Adrenal gland (tissue), 12 donors: ENCODE data around the gene SUPT7L. TPM values are rescaled to one million over a fixed set of nuclear protein-coding genes. Genes with fewer than 3 reads are reported as not detected.

Source experiments
- DNase-seq, 7 donors: peaks; one replicate each; pipeline ENCODE4 v3.0.0-alpha.2; 2019 to 2020
- H3K27ac ChIP-seq, 5 donors: fragments of 200-600 bp; sonication (generic) in 4 of 5; 1 replicate in 3 of 5; 2 replicates in 2 of 5; pipeline versions ENCODE4 v1.5.1 to v1.8.0; 2016 to 2020; ENCODE audit warnings: mild to moderate bottlenecking in 1 of 5
- H3K27me3 ChIP-seq: fragments of 200-600 bp; 2 replicates; pipeline ENCODE4 v1.8.0; 2021
- H3K36me3 ChIP-seq, 2 donors: fragments of 200-600 bp; replicated peaks in 1 of 2; 1 replicate in 1 of 2; 2 replicates in 1 of 2; pipeline versions ENCODE4 v1.5.1 to v1.8.0; 2018 to 2022
- H3K4me1 ChIP-seq, 2 donors: fragments of 200-600 bp; replicated peaks in 1 of 2; 1 replicate in 1 of 2; 2 replicates in 1 of 2; pipeline versions ENCODE4 v1.5.1 to v1.8.0; 2018 to 2021
- H3K4me3 ChIP-seq, 4 donors: fragments of 200-600 bp; sonication (generic) in 3 of 4; one replicate each; pipeline ENCODE4 v1.5.1; 2016 to 2018
- H3K9me3 ChIP-seq, 3 donors: fragments of 200-600 bp; sonication (generic) in 1 of 3; replicated peaks in 1 of 3; 1 replicate in 2 of 3; 2 replicates in 1 of 3; pipeline versions ENCODE4 v1.5.1 to v1.8.0; 2016 to 2021
- CTCF ChIP-seq, 6 experiments: fragments of 450-650 bp in 4 of 6; fragments of 200-600 bp in 2 of 6; sonication (generic) in 1 of 6; IDR thresholded peaks; 1 replicate in 5 of 6; 2 replicates in 1 of 6; pipeline versions ENCODE4 v1.5.1 to v1.8.0; 2016 to 2021; ENCODE audit warnings: antibody characterized with exemption in 6 of 6, mild to moderate bottlenecking in 2 of 6, moderate library complexity in 1 of 6
- POLR2A ChIP-seq, 2 donors: fragments of 450-650 bp; IDR thresholded peaks; one replicate each; pipeline ENCODE4 v1.6.1; 2017; ENCODE audit warnings: antibody characterized with exemption in 2 of 2, mild to moderate bottlenecking in 2 of 2, moderate library complexity in 1 of 2
- WGBS, 4 donors: extraction: QIAGEN DNeasy Blood & Tissue Kit in 2 of 4; methylation state at CpG; one replicate each; pipeline versions ENCODE4 v1.1.5 to v1.1.7; 2013 to 2017; 5-methylcytosine and 5-hydroxymethylcytosine counted together
- intact Hi-C, 2 donors: fragments of 100-400 bp; cut with DNase I; formaldehyde crosslinking; loops; one replicate each; pipeline versions ENCODE4 v1.14.1 to v1.15.0; 2022 to 2023
- polyA plus RNA-seq, 3 donors: library from polyadenylated mRNA; stranded (reverse); fragments of 200-250 nt in 2 of 3; fragments of 350-450 nt in 1 of 3; fragmentation: Illumina TruSeq in 1 of 3; extraction: RNeasy Lipid Tissue Mini Kit (QIAGEN cat#74804) in 1 of 3; gene quantifications; one replicate each; pipeline ENCODE4 v1.2.3, GENCODE V29; 2013 to 2014
- total RNA-seq, 9 donors: library from RNA; depleted of rRNA in 4 of 9; stranded (reverse); fragments of >200 nt in 4 of 9; fragments of 120-200 nt in 1 of 9; fragmentation: NEBNext Ultra II Directional in 1 of 9; extraction: Animal tissue kit (Norgen Biotek cat#: 25700) in 1 of 9; gene quantifications; one replicate each; pipeline versions ENCODE4 v1.1.0 to v1.2.4, GENCODE V29; 2013 to 2023
- donor health status: healthy with polysubstance abuse.
- donor health status: Bipolar disorder and iron deficiency.
- donor health status: DM: yes; HTN: yes; CAD: no.
- donor health status: DM: no; HTN: no; CAD: no.
- donor health status: DM: no; HTN: no; CAD: no.
- donor health status: DM: yes; HTN: yes; CAD: no.

The SUPT7L gene
- total and polyA plus RNA-seq, 12 donors: 16.6 to 51.4 (median 33.8) TPM

- peaks cover 22 to 37% of the 10 kb centered on the region in 2 donors for H3K4me1 ChIP-seq
- 88 to 94% (median 92%) methylated on average over 5 of the region's 5 CpGs for WGBS, 4 donors
- intact Hi-C loops: loop anchor here (5.0 to 10.0 kb wide), 3 partner anchors 690 to 748 kb away; partner anchors contain the start of gene FOSL2 (in 1 of the 2)
These were observed 41.0 kb upstream of the SUPT7L start for GRCh38 chr2:27704342-27704876.

GRCh38 chr2:27703638-27704341 is 40.4 kb upstream of the SUPT7L start:
- no peaks in the 10 kb centered on the region for H3K36me3 ChIP-seq
- peak; percentile 87 to 96 (median 89) for DNase-seq
- H3K4me3 ChIP-seq: no peak overlapping the region
- intact Hi-C loops: loop anchor here (5.0 to 10.0 kb wide), 3 partner anchors 691 to 749 kb away; partner anchors contain the start of gene FOSL2 (in 1 of the 2)
- no peaks in the 10 kb centered on the region for H3K9me3 ChIP-seq
- 21 to 26% (median 25%) methylated on average over 9 of the region's 9 CpGs for WGBS, 4 donors
- H3K4me1 ChIP-seq: peaks cover 22 to 37% of the 10 kb centered on the region in 2 donors
- peak overlapping the region in 3 of 5 donors; percentile 51 to 85 (median 54) for H3K27ac ChIP-seq
- no peaks in the 10 kb centered on the region for H3K27me3 ChIP-seq
- TF ChIP-seq POLR2A (IDR thresholded peaks at IDR 0.05) (no peak), CTCF (IDR thresholded peaks at IDR 0.05) (peak; percentile 93 to 98 (median 95))

More at GRCh38 chr2:27704342-27704876, 41.0 kb upstream of the SUPT7L start:
- TF ChIP-seq POLR2A (IDR thresholded peaks at IDR 0.05): no peak
- DNase-seq: no peak
- Histone ChIP-seq H3K27ac (peak overlapping the region in 3 of 5 donors; percentile 51 to 85 (median 54)), H3K36me3 (no peaks in the 10 kb centered on the region), H3K4me3 (no peak overlapping the region), H3K9me3 (no peaks in the 10 kb centered on the region), H3K27me3 (no peaks in the 10 kb centered on the region)

- no peak overlapping the region for H3K27ac ChIP-seq
- H3K4me3 ChIP-seq: no peak overlapping the region
- H3K27me3 ChIP-seq: no peaks in the 10 kb centered on the region
- H3K9me3 ChIP-seq: no peaks in the 10 kb centered on the region
- H3K4me1 ChIP-seq: peaks cover 19 to 29% of the 10 kb centered on the region in 2 donors
- TF ChIP-seq POLR2A (IDR thresholded peaks at IDR 0.05) (no peak), CTCF (IDR thresholded peaks at IDR 0.05) (no peak)
- DNase-seq: no peak
- intact Hi-C loops: loop anchor here (5.0 to 10.0 kb wide), 3 partner anchors 692 to 750 kb away; partner anchors contain the start of gene FOSL2 (in 1 of the 2)
- H3K36me3 ChIP-seq: no peaks in the 10 kb centered on the region
- 84 to 94% (median 90%) methylated on average over 1 of the region's 1 CpG for WGBS, 4 donors
These were observed 38.9 kb upstream of the SUPT7L start for GRCh38 chr2:27702302-27702701.

- intact Hi-C loops: loop anchor here (5.0 to 10.0 kb wide), 3 partner anchors 693 to 751 kb away; partner anchors contain the start of gene FOSL2 (in 1 of the 2)
- WGBS, 4 donors: 47 to 59% (median 51%) methylated on average over 5 of the region's 5 CpGs
- Histone ChIP-seq H3K27ac (no peak overlapping the region), H3K4me1 (peaks cover 14 to 22% of the 10 kb centered on the region in 2 donors), H3K36me3 (no peaks in the 10 kb centered on the region), H3K4me3 (no peak overlapping the region), H3K27me3 (no peaks in the 10 kb centered on the region), H3K9me3 (no peaks in the 10 kb centered on the region)
- no peak for TF ChIP-seq POLR2A (IDR thresholded peaks at IDR 0.05)
- TF ChIP-seq CTCF (IDR thresholded peaks at IDR 0.05): no peak
- DNase-seq: peak in 5 of 7 donors; percentile 55 to 72 (median 58)
These were observed 38.3 kb upstream of the SUPT7L start for GRCh38 chr2:27701676-27702075.
